NCI-H1694 (cell line): ENCODE results near the gene SIDT2.
"Not testable (repeated sequence)": the region's sequence is repeated elsewhere in the genome, so short reads cannot be mapped to it uniquely, and the experiment has no call there.

Experiments
- DNase-seq: peaks from one replicate; lab custom pipeline; 2025; lab: John Stamatoyannopoulos, UW

Gene SIDT2

GRCh38 chr11:117178210-117179034, at the start of gene SIDT2:
Gene SIDT2, plus strand, starts transcription at chr11:117178743. Its CDS starts 521 bp downstream, at chr11:117179264.
- peak; percentile 54 for DNase-seq

DNA sequence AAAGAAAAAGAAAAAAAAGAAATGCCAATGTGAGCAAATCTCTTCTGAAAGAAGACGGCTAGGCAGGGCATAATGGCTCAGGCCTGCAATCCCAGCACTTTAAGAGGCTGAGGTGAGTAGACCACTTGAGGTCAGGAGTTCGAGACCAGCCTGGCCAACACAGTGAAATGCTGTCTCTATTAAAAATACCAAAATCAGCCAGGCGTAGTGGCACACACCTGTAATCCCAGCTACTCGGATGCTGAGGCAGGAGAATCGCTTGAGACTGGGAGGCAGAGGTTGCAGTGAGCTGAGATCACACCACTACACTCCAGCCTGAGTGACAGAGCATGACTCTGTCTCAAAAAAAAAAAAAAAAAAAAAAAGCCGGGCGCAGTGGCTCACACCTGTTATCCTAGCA, 48.1 kb upstream of the SIDT2 start:
- not testable (repeated sequence) for DNase-seq

DNA sequence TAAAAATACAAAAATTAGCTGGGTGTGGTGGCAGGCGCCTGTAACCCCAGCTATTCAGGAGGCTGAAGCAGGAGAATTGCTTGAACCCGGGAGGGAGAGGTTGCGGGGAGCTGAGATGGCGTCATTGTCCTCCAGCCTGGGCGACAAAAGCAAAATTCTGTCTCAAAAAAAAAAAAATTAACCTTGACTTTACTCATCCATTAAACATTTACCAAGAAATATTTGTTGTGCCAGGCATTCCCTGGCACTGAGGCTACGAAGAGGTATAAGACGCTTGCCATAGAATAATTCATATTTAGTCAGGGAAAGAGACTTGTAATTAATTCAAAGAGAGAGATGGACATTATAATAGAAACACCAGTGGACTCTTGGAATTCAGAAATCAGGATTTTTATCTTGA, 47.7 kb upstream of the SIDT2 start:
- no peak for DNase-seq

DNA sequence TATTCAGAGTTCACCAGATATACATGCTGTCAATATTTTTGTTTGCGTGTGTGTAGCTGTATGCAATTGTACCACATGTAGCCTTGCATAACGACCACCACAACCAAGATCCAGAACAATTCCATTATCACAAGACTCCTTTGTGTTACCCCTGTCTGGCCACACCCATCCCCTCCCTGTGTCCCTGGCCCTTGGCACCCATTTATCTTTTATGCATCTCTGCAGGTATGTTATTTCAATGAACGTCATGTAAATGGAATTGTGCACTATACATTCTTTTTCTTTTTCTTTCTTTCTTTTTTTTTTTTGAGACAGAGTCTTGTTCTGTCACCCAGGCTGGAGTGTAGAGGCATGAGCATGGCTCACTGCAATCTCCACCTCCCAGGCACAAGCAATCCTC, 44.1 kb upstream of the SIDT2 start:
- no peak for DNase-seq

GRCh38 chr11:117134979-117135378, 43.6 kb upstream of the SIDT2 start:
- not testable (repeated sequence) for DNase-seq

DNA sequence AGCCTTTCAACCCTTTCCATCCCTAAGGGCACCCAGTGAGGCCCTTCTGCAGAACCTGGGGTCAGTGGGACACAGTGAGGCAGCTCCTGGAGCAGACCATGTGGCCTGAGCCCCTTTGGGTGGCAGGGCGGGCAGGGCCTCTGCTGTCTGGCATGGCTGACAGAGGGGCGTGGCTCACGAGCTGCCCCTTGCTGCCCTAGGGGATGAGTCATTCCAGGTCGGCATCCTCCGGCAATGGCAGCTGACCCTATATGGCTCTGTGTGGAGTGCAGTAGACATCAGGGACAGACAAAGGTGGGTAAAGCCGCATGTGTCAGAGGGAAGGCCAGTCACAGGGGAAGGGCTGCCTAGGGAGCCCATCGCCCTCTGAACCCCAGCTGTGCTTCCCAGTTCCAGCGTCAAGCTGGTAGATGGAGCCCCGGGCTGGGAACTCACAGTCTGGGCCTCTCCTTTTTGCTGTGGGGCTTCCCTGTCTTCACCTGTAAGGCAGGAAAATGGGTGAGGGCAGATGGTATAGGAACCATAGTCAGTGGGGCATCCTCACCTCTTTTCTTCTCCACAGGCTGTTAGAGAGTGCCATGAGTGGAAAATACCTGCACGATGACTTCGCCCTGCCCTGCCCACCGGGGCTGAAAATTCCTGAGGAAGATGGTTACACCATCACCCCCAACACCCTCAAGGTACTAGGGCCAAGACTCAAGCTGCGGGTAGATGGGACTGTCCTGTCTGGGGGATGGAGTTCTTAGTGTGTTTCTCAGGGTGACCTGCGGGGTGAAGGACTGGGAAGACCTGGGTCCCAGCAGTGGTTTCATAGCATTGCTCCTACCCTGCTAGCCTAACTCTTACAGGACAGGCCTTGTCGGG, 41.1 kb upstream of the SIDT2 start:
- DNase-seq: not testable (repeated sequence)

GRCh38 chr11:117143390-117143789, 35.2 kb upstream of the SIDT2 start:
- DNase-seq: no peak

DNA sequence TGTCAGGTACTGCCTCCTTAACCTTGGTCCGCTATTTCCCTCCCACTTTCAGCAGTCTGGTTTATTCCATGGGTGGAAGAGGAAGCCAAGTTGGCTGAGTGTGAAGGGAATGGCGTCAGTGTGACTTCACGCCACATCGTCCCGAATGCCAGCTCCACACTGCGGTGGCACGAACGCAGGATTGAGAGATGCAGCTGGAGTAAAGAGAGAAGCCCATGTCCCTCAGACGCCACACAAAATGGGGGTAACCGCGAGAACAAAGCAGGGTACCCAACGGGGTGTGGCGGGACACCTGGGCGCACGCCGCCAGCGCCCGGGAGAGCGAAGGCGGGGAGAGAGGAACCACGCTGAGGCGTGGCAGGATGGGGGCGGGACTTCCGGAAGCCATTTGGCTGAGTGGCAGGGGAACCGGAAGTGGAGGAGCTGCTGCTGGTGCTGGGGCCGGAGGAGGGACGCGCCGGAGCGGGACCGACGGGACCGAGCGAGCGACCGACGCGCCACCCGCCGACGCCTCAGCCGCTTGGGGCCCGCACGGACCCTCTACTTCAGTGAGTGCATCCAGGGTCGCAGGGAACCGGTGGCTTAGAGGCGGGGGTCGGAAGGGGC, 34.6 kb upstream of the SIDT2 start, which contains the start of gene PAFAH1B2:
Gene PAFAH1B2 (plus strand): TSS at position 417 of the 606 bp plus-strand sequence. CDS start 8,161 bp downstream, outside the sequence.
- peak; percentile 41 for DNase-seq

DNA sequence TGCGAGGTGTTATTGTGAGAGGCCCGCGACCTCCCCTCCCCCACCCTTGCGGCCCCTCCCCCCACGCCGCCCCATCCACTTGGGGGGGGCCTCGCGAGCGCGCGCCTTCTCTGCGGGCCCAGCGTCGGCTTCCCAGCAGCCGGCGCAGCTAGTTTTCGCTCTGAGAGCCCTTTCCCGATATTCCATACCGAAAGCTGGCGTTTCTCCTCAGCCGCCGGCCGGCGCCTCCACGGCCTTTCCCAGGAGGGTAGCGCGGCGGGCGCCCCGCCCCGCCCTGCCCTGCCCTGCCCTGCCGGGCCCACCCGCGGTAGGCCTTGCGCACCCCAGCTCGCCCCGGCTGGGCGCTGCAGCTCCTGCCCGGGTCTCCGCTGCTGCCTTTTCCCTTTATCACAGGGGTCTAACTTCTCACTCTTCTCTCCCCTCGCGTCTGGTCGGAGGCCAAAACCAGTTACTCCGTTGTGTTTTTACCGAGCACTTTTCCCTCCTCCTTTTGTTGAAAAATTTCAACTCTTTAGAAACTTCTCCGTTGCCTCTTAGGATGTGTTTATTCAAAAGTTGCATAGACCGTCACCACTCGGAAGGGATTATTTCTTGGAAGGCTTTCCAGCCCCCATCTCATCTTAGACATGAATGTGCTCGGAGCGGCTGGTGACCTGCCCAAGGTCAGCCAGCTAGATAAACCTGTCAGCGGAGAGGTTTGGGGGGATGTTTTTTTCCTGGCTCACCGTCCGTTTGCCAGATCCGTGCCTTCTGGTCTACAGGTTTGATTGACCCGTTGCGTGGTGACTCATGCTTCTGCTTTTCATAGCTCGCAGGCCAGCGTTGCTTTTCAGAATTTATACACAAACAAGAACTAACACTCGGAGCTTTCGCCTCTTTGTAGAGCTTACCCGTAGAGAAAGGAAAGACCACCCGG, 33.8 kb upstream of the SIDT2 start:
- no peak for DNase-seq

DNA sequence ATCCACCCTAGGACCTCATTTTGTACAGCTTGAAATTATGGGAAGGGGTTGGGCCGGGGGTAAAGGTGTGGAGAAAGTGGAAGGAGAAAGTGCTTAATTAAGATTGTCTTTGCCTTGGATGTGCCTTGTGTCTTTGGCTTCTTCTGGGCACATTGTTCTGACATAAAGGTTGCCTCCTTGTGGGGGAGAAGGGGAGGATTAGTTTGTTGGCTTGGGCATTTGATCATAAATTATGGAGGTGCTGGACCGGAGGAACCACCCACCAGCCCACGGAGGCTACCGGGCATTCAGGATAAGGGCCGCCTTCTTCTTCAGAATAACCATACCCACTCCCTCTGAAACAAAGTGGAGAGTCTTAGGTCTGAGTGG, 33.2 kb upstream of the SIDT2 start:
- no peak for DNase-seq

DNA sequence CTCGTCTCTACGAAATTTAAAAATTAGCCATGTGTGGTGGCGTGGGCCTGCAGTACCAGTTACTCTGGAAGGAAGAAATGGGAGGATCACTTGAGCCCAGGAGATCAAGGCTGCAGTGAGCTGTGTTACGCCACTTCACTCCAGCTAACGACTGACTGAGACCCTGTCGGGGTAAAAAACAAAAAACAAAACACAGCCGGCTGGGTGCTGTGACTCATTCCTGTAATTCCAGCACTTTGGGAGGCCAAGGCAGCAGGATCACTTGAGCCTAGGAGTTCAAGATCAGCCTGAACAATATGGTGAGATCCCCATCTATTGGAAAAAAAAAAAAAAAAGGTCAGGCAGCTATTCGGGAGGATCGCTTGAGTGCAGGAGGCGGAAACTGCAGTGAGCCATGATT, 32.0 kb upstream of the SIDT2 start:
- DNase-seq: no peak

DNA sequence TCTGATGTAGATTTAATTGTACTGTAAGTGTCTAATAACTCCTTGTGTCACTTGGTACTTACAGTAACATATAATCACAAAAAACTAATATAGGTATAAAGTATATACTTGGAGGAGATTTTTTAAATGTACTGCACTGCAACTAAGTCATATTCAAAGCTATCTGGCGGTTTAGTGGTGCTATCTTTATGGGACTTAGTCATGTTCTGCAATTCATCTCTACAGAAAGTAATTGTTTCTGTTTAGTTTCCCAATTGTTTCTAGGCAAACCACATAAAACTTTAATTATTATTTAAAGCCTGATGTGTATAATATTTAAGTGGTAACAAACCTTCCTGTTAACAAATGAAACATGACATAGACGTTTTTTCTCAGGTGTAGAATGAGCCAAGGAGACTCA, 26.5 kb upstream of the SIDT2 start:
- DNase-seq: no peak

DNA sequence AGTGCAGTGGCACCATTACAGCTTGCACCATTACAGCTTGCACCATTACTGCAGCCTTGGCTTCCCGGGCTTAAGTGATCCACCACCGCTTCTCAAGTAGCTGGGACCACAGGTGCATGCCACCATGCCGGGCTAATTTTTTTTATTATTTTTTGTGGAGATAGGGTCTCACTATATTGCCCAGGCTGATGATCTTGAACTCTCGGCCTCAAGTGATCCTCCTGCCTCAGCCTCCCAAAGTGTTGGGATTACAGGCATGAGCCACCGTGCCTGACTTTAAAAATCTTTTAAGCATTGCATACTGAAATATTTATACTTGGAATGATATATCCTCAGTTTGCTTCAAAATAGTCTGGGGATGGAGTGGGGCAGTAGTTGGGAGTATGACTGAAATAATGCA, 24.1 kb upstream of the SIDT2 start:
- no peak for DNase-seq

DNA sequence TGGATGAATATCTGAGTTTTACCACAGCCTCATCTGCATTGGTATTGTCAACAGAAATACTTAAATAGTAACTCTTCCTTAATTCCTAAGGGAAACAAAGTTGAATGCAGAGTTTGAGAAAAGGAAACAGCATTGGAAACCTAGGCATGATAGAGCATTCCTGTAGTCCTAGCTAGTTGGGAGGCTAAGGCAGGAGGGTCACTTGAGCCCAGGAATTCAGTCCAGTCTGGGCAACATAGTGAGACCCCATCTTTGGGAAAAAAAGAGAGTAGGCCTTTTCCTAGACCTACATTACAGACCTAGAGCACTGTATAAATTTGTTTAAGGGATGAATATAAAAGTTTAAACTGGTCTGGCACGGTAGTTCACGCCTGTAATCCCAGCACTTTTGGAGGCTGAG, 21.0 kb upstream of the SIDT2 start:
- DNase-seq: no peak

GRCh38 chr11:117159892-117160291, 18.7 kb upstream of the SIDT2 start:
- no peak for DNase-seq

DNA sequence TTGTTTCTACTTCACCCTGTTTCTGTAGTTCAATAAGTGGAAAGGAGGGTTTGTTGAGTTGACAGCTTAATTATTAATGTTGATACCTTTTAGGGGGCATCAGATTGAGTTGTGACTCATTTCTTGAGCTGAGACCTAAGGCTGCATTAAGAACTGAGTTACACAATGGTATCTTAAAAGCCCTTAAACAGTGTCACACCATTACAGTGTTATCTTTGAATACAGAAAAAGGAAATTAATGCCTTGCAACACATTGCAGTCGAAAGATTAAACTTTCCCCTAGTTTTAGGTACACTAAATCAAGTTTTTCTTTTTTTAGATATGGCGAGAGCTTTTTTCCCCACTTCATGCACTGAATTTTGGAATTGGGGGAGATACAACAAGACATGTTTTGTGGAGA, 17.7 kb upstream of the SIDT2 start:
- no peak for DNase-seq

DNA sequence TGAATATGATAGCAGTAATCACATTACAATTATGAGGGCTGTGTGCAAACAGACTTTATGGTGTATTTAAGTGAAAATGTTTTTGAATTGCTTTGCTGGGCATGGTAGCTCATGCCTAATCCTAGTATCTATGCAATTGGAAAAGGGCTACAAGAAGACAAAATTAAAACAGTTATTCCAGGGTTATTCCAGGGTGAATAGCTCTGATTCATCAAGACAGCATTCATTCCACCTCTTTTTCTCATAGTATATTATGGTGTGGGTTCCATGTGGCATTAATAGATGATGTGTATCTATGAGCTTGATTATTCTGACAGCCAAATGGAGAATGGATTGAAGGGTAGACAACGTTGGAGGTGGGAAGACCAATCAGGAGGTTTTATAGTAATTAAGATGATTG, 12.1 kb upstream of the SIDT2 start:
- DNase-seq: no peak

GRCh38 chr11:117169736-117170135, 8.8 kb upstream of the SIDT2 start:
- DNase-seq: no peak

DNA sequence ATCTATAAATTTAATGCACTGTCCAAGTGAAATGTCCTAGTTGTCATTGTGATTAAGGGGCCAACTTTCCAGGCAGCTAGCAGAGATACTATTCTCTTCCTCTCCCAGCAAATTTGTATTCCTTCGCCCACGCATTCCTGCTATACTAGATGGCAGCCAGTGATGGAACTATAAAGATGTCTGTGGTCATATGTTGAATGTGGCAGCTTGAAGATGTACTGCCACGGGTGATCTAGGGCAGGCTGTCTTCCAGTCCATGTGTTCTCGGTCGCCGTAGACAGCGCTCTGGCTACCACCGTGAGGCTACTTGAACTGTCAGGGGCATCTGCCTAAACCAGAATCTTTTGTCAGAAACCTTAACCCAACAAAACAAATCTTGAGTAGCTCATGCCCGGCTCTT, 8.3 kb upstream of the SIDT2 start:
- no peak for DNase-seq

GRCh38 chr11:117171007-117171403, 7.5 kb upstream of the SIDT2 start:
- DNase-seq: no peak

DNA sequence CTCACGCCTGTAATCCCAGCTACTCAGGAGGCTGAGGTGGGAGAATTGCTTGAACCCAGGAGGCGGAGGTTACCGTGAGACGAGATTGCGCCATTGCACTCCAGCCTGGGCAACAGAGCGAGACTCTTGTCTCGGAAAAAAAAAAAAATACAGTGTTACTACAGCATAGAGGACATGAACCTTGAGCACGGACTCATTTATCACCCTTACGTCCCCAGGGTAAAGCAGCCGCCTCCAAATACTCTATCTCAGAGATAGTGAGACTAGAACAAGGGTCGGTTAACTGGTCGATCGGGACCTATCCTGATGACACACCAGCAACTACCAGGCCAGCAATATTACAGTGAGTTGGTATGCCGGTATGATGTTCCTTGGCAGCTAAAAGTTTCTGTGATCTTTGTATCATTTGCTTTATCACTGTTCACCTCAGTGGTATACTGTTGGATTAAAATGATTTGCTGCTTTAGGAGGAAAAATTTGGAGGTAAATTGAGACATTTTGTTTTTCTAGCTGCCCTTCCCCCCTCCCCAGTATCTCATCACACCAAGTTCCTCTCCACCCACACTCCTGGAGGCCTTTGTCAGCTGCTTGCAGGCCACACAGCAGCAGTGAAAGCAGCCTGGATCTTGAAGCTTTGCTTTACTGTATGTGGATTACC, 7.0 kb upstream of the SIDT2 start:
- DNase-seq: no peak
